CD8-positive, alpha-beta memory T cell (primary cell): ENCODE measurements around the gene SLITRK5. TPM values are rescaled to one million over a fixed set of nuclear protein-coding genes. Genes with fewer than 3 reads are reported as not detected.

Source experiments
- CTCF ChIA-PET: fragments of 350-600 bp; sonication (Branson Sonifier 250); formaldehyde crosslinking; loops from one replicate; lab custom pipeline; 2021; ENCODE audit warnings: antibody characterized with exemption; lab: Charles Lee
- POLR2A ChIA-PET: fragments of 350-600 bp; sonication (Branson Sonifier 250); formaldehyde crosslinking; loops from one replicate; lab custom pipeline; 2021; ENCODE audit warnings: antibody characterized with exemption; lab: Charles Lee
- DNase-seq, 5 donors: peaks; one replicate each; pipeline versions ENCODE4 v3.0.0 to v3.0.0-alpha.2; 2020 to 2022; ENCODE audit warnings: mixed read lengths in 1 of 5
- H3K27ac ChIP-seq: one replicate; pipeline ENCODE4 v1.7.0; 2013; ENCODE audit warnings: low read depth, mild to moderate bottlenecking, low read length, moderate library complexity
- H3K27me3 ChIP-seq: 2 replicates; pipeline ENCODE4 v1.7.0; 2013; ENCODE audit warnings: low read length, mild to moderate bottlenecking; ENCODE audit not compliant: insufficient read depth, poor library complexity, severe bottlenecking
- H3K36me3 ChIP-seq: 2 replicates; pipeline ENCODE4 v1.7.0; 2013; ENCODE audit warnings: mild to moderate bottlenecking, low read length, moderate library complexity; ENCODE audit not compliant: insufficient read depth
- H3K4me1 ChIP-seq: 2 replicates; pipeline ENCODE4 v1.7.0; 2013; ENCODE audit warnings: mild to moderate bottlenecking, low read length, moderate library complexity; ENCODE audit not compliant: insufficient read depth
- H3K4me3 ChIP-seq: 2 replicates; pipeline ENCODE4 v1.7.0; 2013; ENCODE audit warnings: mild to moderate bottlenecking, low read length
- H3K9me3 ChIP-seq: 2 replicates; pipeline ENCODE4 v1.7.0; 2013; ENCODE audit warnings: mild to moderate bottlenecking, low read length
- H3K27ac Mint-ChIP-seq, 8 donors: one replicate each; pipeline ENCODE4 v1.8.0; 2020 to 2021; ENCODE audit warnings: mixed read lengths in 8 of 8, mild to moderate bottlenecking in 6 of 8, inconsistent platforms in 3 of 8, moderate library complexity in 3 of 8
- H3K27me3 Mint-ChIP-seq, 2 donors: one replicate each; pipeline ENCODE4 v1.8.0; 2020 to 2021; ENCODE audit warnings: mixed read lengths in 2 of 2, mild to moderate bottlenecking in 1 of 2, moderate library complexity in 1 of 2
- H3K36me3 Mint-ChIP-seq, 3 donors: one replicate each; pipeline ENCODE4 v1.8.0; 2020 to 2021; ENCODE audit warnings: mixed read lengths in 3 of 3, inconsistent platforms in 1 of 3, mild to moderate bottlenecking in 1 of 3
- H3K4me1 Mint-ChIP-seq, 3 donors: one replicate each; pipeline ENCODE4 v1.8.0; 2020 to 2021; ENCODE audit warnings: mixed read lengths in 3 of 3, inconsistent platforms in 1 of 3, mild to moderate bottlenecking in 1 of 3
- H3K4me3 Mint-ChIP-seq, 7 donors: one replicate each; pipeline ENCODE4 v1.8.0; 2020 to 2021; ENCODE audit warnings: mixed read lengths in 7 of 7, mild to moderate bottlenecking in 6 of 7, moderate library complexity in 4 of 7, inconsistent platforms in 2 of 7
- H3K9me3 Mint-ChIP-seq, 5 donors: one replicate each; pipeline ENCODE4 v1.8.0; 2020 to 2022; ENCODE audit warnings: mixed read lengths in 5 of 5, mild to moderate bottlenecking in 3 of 5, moderate library complexity in 2 of 5, inconsistent platforms in 1 of 5
- polyA plus RNA-seq: library from polyadenylated mRNA; unstranded; fragments of 300-500 nt; fragmentation: Illumina TruSeq; gene quantifications from one replicate; pipeline ENCODE4 v1.2.3, GENCODE V29; 2021
- total RNA-seq, 2 experiments: library from RNA; stranded (reverse); gene quantifications; one replicate each; pipeline ENCODE4 v1.2.3, GENCODE V29; 2021

SLITRK5 gene
- total and polyA plus RNA-seq, 3 experiments from 2014 or later: not detected

GRCh38 chr13:87680298-87680697, 9.1 kb downstream of the SLITRK5 start:
- peaks cover 0 to 7% (median 4%) of the 10 kb centered on the region in 5 donors for H3K9me3 Mint-ChIP-seq
- no peaks in the 10 kb centered on the region for H3K36me3 Mint-ChIP-seq
- DNase-seq: no peak
- H3K4me3 ChIP-seq: no peak overlapping the region
- H3K4me1 ChIP-seq: no peaks in the 10 kb centered on the region
- ChIA-PET CTCF (no interaction called here), POLR2A (no interaction called here)
- H3K4me3 Mint-ChIP-seq: no peak overlapping the region
- H3K27ac ChIP-seq: no peak overlapping the region
- no peaks in the 10 kb centered on the region for H3K9me3 ChIP-seq
- H3K27ac Mint-ChIP-seq: no peak overlapping the region
- peaks cover 8 to 14% (median 14%) of the 10 kb centered on the region in 3 donors for H3K4me1 Mint-ChIP-seq
- no peaks in the 10 kb centered on the region for H3K36me3 ChIP-seq
- peaks cover 13 to 14% of the 10 kb centered on the region in 2 donors for H3K27me3 Mint-ChIP-seq
- H3K27me3 ChIP-seq: peaks cover 5% of the 10 kb centered on the region

- Mint-ChIP-seq H3K4me1 (no peaks in the 10 kb centered on the region), H3K27me3 (no peaks in the 10 kb centered on the region), H3K9me3 (peaks cover 0 to 7% (median 0%) of the 10 kb centered on the region in 5 donors), H3K4me3 (no peak overlapping the region), H3K27ac (no peak overlapping the region), H3K36me3 (no peaks in the 10 kb centered on the region)
- ChIA-PET POLR2A (no interaction called here), CTCF (no interaction called here)
- no peak for DNase-seq
- Histone ChIP-seq H3K4me1 (no peaks in the 10 kb centered on the region), H3K27ac (no peak overlapping the region), H3K36me3 (no peaks in the 10 kb centered on the region), H3K27me3 (no peaks in the 10 kb centered on the region), H3K4me3 (no peak overlapping the region), H3K9me3 (no peaks in the 10 kb centered on the region)
Measured at GRCh38 chr13:87684850-87685742, 13.9 kb downstream of the SLITRK5 start.

GRCh38 chr13:87696458-87696857, 25.3 kb downstream of the SLITRK5 start:
- H3K27me3 Mint-ChIP-seq: no peaks in the 10 kb centered on the region
- no peak for DNase-seq
- H3K36me3 Mint-ChIP-seq: no peaks in the 10 kb centered on the region
- H3K36me3 ChIP-seq: no peaks in the 10 kb centered on the region
- H3K4me1 Mint-ChIP-seq: no peaks in the 10 kb centered on the region
- CTCF ChIA-PET: no interaction called here
- POLR2A ChIA-PET: no interaction called here
- H3K27ac ChIP-seq: no peak overlapping the region
- H3K4me3 ChIP-seq: no peak overlapping the region
- no peaks in the 10 kb centered on the region for H3K27me3 ChIP-seq
- no peaks in the 10 kb centered on the region for H3K9me3 ChIP-seq
- H3K27ac Mint-ChIP-seq: no peak overlapping the region
- H3K9me3 Mint-ChIP-seq: peaks cover 0 to 7% (median 2%) of the 10 kb centered on the region in 5 donors
- H3K4me3 Mint-ChIP-seq: no peak overlapping the region
- no peaks in the 10 kb centered on the region for H3K4me1 ChIP-seq

DNA sequence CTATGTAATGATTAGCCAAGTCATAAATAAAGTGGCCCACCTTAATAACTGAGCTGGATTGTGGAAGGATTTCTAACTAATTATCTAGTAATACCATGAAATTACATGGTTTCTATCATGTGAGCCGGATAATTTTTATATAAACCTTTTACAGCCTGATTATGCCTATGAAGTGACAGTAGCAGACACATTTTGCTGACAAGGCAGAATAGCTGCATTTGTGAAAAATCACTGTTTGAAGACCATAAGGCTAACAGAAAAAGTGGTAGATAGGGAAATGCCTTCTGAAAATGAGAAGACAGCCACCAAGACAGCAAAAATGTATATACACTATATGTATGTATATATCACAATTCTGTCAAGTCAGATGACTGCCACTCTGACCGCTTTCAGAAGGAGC, 27.1 kb downstream of the SLITRK5 start:
- Histone ChIP-seq H3K4me1 (no peaks in the 10 kb centered on the region), H3K36me3 (no peaks in the 10 kb centered on the region), H3K4me3 (no peak overlapping the region), H3K27ac (no peak overlapping the region), H3K9me3 (no peaks in the 10 kb centered on the region), H3K27me3 (no peaks in the 10 kb centered on the region)
- H3K4me1 Mint-ChIP-seq: no peaks in the 10 kb centered on the region
- POLR2A ChIA-PET: no interaction called here
- H3K27ac Mint-ChIP-seq: no peak overlapping the region
- H3K9me3 Mint-ChIP-seq: peaks cover 0 to 9% (median 1%) of the 10 kb centered on the region in 5 donors
- H3K36me3 Mint-ChIP-seq: no peaks in the 10 kb centered on the region
- CTCF ChIA-PET: no interaction called here
- H3K27me3 Mint-ChIP-seq: no peaks in the 10 kb centered on the region
- no peak overlapping the region for H3K4me3 Mint-ChIP-seq
- no peak for DNase-seq

DNA sequence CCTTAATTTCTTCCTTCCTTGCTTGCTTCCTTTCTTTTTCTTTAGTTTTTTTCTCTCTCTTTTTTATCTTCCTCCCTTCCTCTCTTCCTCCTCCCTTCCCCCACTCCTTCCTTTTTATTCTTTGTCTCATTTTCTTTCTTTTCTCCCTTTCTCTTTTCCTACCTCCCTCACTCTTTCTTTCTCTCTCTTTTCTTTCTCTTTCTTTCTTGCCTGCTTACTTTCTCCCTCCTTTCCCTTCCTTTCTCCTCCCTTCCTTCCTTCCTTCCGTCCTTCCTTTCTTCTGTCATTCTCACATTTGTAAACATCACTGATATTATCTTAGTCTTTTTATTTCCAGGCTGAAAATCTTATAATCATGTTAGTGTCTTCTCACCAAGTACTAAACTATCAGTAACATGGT, 38.8 kb downstream of the SLITRK5 start:
- Mint-ChIP-seq H3K9me3 (peaks cover 0 to 13% (median 0%) of the 10 kb centered on the region in 5 donors), H3K4me3 (no peak overlapping the region), H3K27ac (no peak overlapping the region), H3K27me3 (no peaks in the 10 kb centered on the region), H3K36me3 (no peaks in the 10 kb centered on the region), H3K4me1 (no peaks in the 10 kb centered on the region)
- Histone ChIP-seq H3K27ac (no peak overlapping the region), H3K9me3 (no peaks in the 10 kb centered on the region), H3K27me3 (no peaks in the 10 kb centered on the region), H3K4me1 (no peaks in the 10 kb centered on the region), H3K4me3 (no peak overlapping the region), H3K36me3 (no peaks in the 10 kb centered on the region)
- POLR2A ChIA-PET: no interaction called here
- DNase-seq: no peak
- CTCF ChIA-PET: no interaction called here

GRCh38 chr13:87712012-87712411, 40.8 kb downstream of the SLITRK5 start:
- no peak for DNase-seq
- no peak overlapping the region for H3K4me3 Mint-ChIP-seq
- Histone ChIP-seq H3K4me3 (no peak overlapping the region), H3K4me1 (no peaks in the 10 kb centered on the region), H3K27ac (no peak overlapping the region), H3K36me3 (no peaks in the 10 kb centered on the region), H3K27me3 (no peaks in the 10 kb centered on the region), H3K9me3 (no peaks in the 10 kb centered on the region)
- no peaks in the 10 kb centered on the region for H3K27me3 Mint-ChIP-seq
- CTCF ChIA-PET: no interaction called here
- POLR2A ChIA-PET: no interaction called here
- H3K9me3 Mint-ChIP-seq: peaks cover 0 to 6% (median 0%) of the 10 kb centered on the region in 5 donors
- no peak overlapping the region for H3K27ac Mint-ChIP-seq
- H3K4me1 Mint-ChIP-seq: no peaks in the 10 kb centered on the region
- H3K36me3 Mint-ChIP-seq: no peaks in the 10 kb centered on the region
